Neural cell (in vitro differentiated cells): ENCODE data around the gene INPP5D.

Experiments used
- CTCF ChIP-seq: fragments of 450-650 bp; IDR thresholded peaks from 2 replicates; pipeline ENCODE4 v1.5.1; 2014; ENCODE audit warnings: antibody characterized with exemption, mild to moderate bottlenecking, moderate library complexity; ENCODE audit not compliant: poor library complexity, severe bottlenecking
- EP300 ChIP-seq: fragments of 450-650 bp; conservative IDR thresholded peaks from 2 replicates; pipeline ENCODE4 v1.6.1; 2014; ENCODE audit warnings: antibody characterized with exemption, mild to moderate bottlenecking, moderate library complexity; ENCODE audit not compliant: poor library complexity, severe bottlenecking
- EZH2 ChIP-seq: fragments of 200-600, 300-800 bp; shearing (Covaris generic), sonication (generic); IDR thresholded peaks from 2 replicates; pipeline ENCODE4 v1.6.1; 2014; ENCODE audit warnings: antibody characterized with exemption, low read length, borderline replicate concordance, mild to moderate bottlenecking; ENCODE audit not compliant: insufficient read depth, poor library complexity, severe bottlenecking
- POLR2AphosphoS5 ChIP-seq: IDR thresholded peaks from 2 replicates; pipeline ENCODE4 v1.6.1; 2012

GRCh38 chr2:233118648-233119000, 58.5 kb downstream of the INPP5D start:
- TF ChIP-seq EZH2, result no peak
- no peak for TF ChIP-seq POLR2AphosphoS5
- TF ChIP-seq CTCF, result no peak
- no peak for TF ChIP-seq EP300
